Esophagus squamous epithelium (tissue), 5 donors: ENCODE data around the gene SUMO4. TPM values are rescaled to one million over a fixed set of nuclear protein-coding genes. Genes with fewer than 3 reads are reported as not detected.

Experiments
- DNase-seq: peaks from one replicate; lab custom pipeline; 2025; lab: John Stamatoyannopoulos, UW
- H3K27ac ChIP-seq, 4 donors: fragments of 200-600 bp; sonication (generic); one replicate each; pipeline ENCODE4 v1.5.1; 2016 to 2019; ENCODE audit warnings: mild to moderate bottlenecking in 1 of 4
- H3K27me3 ChIP-seq, 4 donors: fragments of 200-600 bp; sonication (generic); 1 replicate in 3 of 4; 2 replicates in 1 of 4; pipeline versions ENCODE4 v1.5.1 to v1.6.0; 2017 to 2021; ENCODE audit warnings: antibody characterized with exemption in 1 of 4
- H3K36me3 ChIP-seq, 3 donors: fragments of 200-600 bp; sonication (generic); one replicate each; pipeline ENCODE4 v1.5.1; 2016 to 2019
- H3K4me1 ChIP-seq, 3 donors: fragments of 200-600 bp; sonication (generic); one replicate each; pipeline ENCODE4 v1.5.1; 2017 to 2019
- H3K4me3 ChIP-seq, 4 donors: fragments of 200-600 bp; sonication (generic); 1 replicate in 3 of 4; 2 replicates in 1 of 4; pipeline ENCODE4 v1.5.1; 2016 to 2019; ENCODE audit warnings: mild to moderate bottlenecking in 2 of 4, moderate library complexity in 1 of 4
- H3K9me3 ChIP-seq, 3 donors: fragments of 200-600 bp; sonication (generic); one replicate each; pipeline ENCODE4 v1.5.1; 2016 to 2019
- CTCF ChIP-seq, 6 experiments: fragments of 450-650 bp in 4 of 6; fragments of 200-600 bp in 2 of 6; sonication (generic) in 2 of 6; IDR thresholded peaks; one replicate each; pipeline ENCODE4 v1.5.1; 2016 to 2019; ENCODE audit warnings: antibody characterized with exemption in 6 of 6, mild to moderate bottlenecking in 4 of 6, moderate library complexity in 4 of 6
- POLR2A ChIP-seq, 4 donors: fragments of 450-650 bp; IDR thresholded peaks; one replicate each; pipeline ENCODE4 v1.6.1; 2017; ENCODE audit warnings: antibody characterized with exemption in 4 of 4, mild to moderate bottlenecking in 4 of 4, moderate library complexity in 3 of 4
- WGBS, 2 donors: methylation state at CpG; one replicate each; pipeline ENCODE4 v1.1.5; 2018; 5-methylcytosine and 5-hydroxymethylcytosine counted together
- intact Hi-C: fragments of 100-400 bp; cut with DNase I; formaldehyde crosslinking; loops from one replicate; pipeline ENCODE4 v1.15.0; 2022
- total RNA-seq, 4 donors: library from RNA; depleted of rRNA; stranded (reverse); fragments of >200 nt; gene quantifications; one replicate each; pipeline ENCODE4 v1.1.0, GENCODE V29; 2016
- donor health status: DM: yes; HTN: yes; CAD: no.

SUMO4 gene
- total RNA-seq, 4 donors from 2014 or later: 2.3 to 3.2 TPM; not detected in 2

GRCh38 chr6:149428606-149429005 is 28.5 kb downstream of the SUMO4 start:
- intact Hi-C loops: loop anchor here (5.0 kb wide), 1 partner anchor 401 kb away; no protein-coding TSS in a partner anchor
- peaks cover 0 to 23% (median 0%) of the 10 kb centered on the region in 4 donors for H3K27me3 ChIP-seq
- WGBS, 2 donors: 100% methylated on average over 1 to 2 of the region's 4 CpGs
- no peaks in the 10 kb centered on the region for H3K9me3 ChIP-seq
- no peak overlapping the region for H3K27ac ChIP-seq
- H3K4me3 ChIP-seq: no peak overlapping the region
- H3K4me1 ChIP-seq: peaks cover 0 to 13% (median 3%) of the 10 kb centered on the region in 3 donors
- DNase-seq: no peak
- TF ChIP-seq POLR2A (IDR thresholded peaks at IDR 0.05) (no peak), CTCF (IDR thresholded peaks at IDR 0.05) (no peak)
- H3K36me3 ChIP-seq: no peaks in the 10 kb centered on the region

GRCh38 chr6:149429427-149430360 is 29.6 kb downstream of the SUMO4 start:
- 87% methylated on average over 25 to 26 of the region's 26 CpGs for WGBS, 2 donors
- intact Hi-C loops: loop anchor here (5.0 to 10.0 kb wide), 3 partner anchors 85 to 402 kb away; no protein-coding TSS in a partner anchor
- DNase-seq: no peak
- no peak overlapping the region for H3K4me3 ChIP-seq
- peaks cover 0 to 23% (median 0%) of the 10 kb centered on the region in 4 donors for H3K27me3 ChIP-seq
- no peaks in the 10 kb centered on the region for H3K36me3 ChIP-seq
- H3K4me1 ChIP-seq: peaks cover 0 to 7% (median 0%) of the 10 kb centered on the region in 3 donors
- no peaks in the 10 kb centered on the region for H3K9me3 ChIP-seq
- TF ChIP-seq POLR2A (IDR thresholded peaks at IDR 0.05): no peak
- TF ChIP-seq CTCF (IDR thresholded peaks at IDR 0.05): no peak
- H3K27ac ChIP-seq: no peak overlapping the region

- WGBS, 2 donors: 29 to 33% methylated on average over 17 to 18 of the region's 19 CpGs
- Histone ChIP-seq H3K27ac (peak overlapping the region in 2 of 4 donors; percentile 5 to 29), H3K27me3 (peaks cover 0 to 36% (median 0%) of the 10 kb centered on the region in 4 donors), H3K4me3 (peak overlapping the region in 1 of 4 donors; percentile 18), H3K9me3 (no peaks in the 10 kb centered on the region), H3K4me1 (peaks cover 0 to 7% (median 0%) of the 10 kb centered on the region in 3 donors), H3K36me3 (no peaks in the 10 kb centered on the region)
- DNase-seq: peak; percentile 16
- intact Hi-C loops: loop anchor here (5.0 to 10.0 kb wide), 2 partner anchors 83 to 350 kb away; no protein-coding TSS in a partner anchor
- peak; percentile 92 to 96 (median 93) for TF ChIP-seq CTCF (IDR thresholded peaks at IDR 0.05)
- no peak for TF ChIP-seq POLR2A (IDR thresholded peaks at IDR 0.05)
These were observed 32.1 kb downstream of the SUMO4 start for GRCh38 chr6:149431905-149432775.

- intact Hi-C loops: loop anchor here (5.0 to 10.0 kb wide), 2 partner anchors 81 to 351 kb away; no protein-coding TSS in a partner anchor
These were observed 33.3 kb downstream of the SUMO4 start for GRCh38 chr6:149433405-149433804.

More at GRCh38 chr6:149433405-149433804, 33.3 kb downstream of the SUMO4 start:
- H3K36me3 ChIP-seq: no peaks in the 10 kb centered on the region
- no peak for TF ChIP-seq CTCF (IDR thresholded peaks at IDR 0.05)
- TF ChIP-seq POLR2A (IDR thresholded peaks at IDR 0.05): no peak
- no peaks in the 10 kb centered on the region for H3K9me3 ChIP-seq
- peak overlapping the region in 1 of 4 donors; percentile 29 for H3K27ac ChIP-seq
- no peak for DNase-seq
- peaks cover 0 to 7% (median 0%) of the 10 kb centered on the region in 3 donors for H3K4me1 ChIP-seq
- no peak overlapping the region for H3K4me3 ChIP-seq
- peaks cover 0 to 27% (median 0%) of the 10 kb centered on the region in 4 donors for H3K27me3 ChIP-seq
- WGBS, 2 donors: 60 to 86% methylated on average over 2 of the region's 2 CpGs
